ENCODE measurements around the gene ZCCHC14.
"Not testable (repeated sequence)": the region's sequence is repeated elsewhere in the genome, so short reads cannot be mapped to it uniquely, and the experiment has no call there.

Gene ZCCHC14

GRCh38 chr16:87495578-87496446 lies 3.0 kb upstream of the ZCCHC14 start:
- no peak for DNase-seq

GRCh38 chr16:87493608-87494280 lies 920 bp upstream of the ZCCHC14 start:
- DNase-seq: no peak

GRCh38 chr16:87492291-87492630 lies 563 bp downstream of the ZCCHC14 start:
- DNase-seq: no peak

- no peak for DNase-seq
These were observed 1.1 kb downstream of the ZCCHC14 start for GRCh38 chr16:87491522-87492290.

GRCh38 chr16:87490799-87491521 lies 1.9 kb downstream of the ZCCHC14 start:
- peak; percentile 57 for DNase-seq

- DNase-seq: no peak
These were observed 2.6 kb downstream of the ZCCHC14 start for GRCh38 chr16:87490096-87490798.

GRCh38 chr16:87489434-87490045 lies 3.3 kb downstream of the ZCCHC14 start:
- DNase-seq: no peak

- not testable (repeated sequence) for DNase-seq
These were observed 3.9 kb downstream of the ZCCHC14 start for GRCh38 chr16:87488960-87489359.

- no peak for DNase-seq
These were observed 5.4 kb downstream of the ZCCHC14 start for GRCh38 chr16:87487361-87487924.

- DNase-seq: no peak
These were observed 6.0 kb downstream of the ZCCHC14 start for GRCh38 chr16:87486713-87487247.

- no peak for DNase-seq
These were observed 6.5 kb downstream of the ZCCHC14 start for GRCh38 chr16:87486282-87486681.

GRCh38 chr16:87485792-87486191 lies 7.0 kb downstream of the ZCCHC14 start:
- DNase-seq: not testable (repeated sequence)

GRCh38 chr16:87484487-87485331 lies 8.1 kb downstream of the ZCCHC14 start:
- no peak for DNase-seq

- no peak for DNase-seq
These were observed 9.3 kb downstream of the ZCCHC14 start for GRCh38 chr16:87483481-87483880.

- DNase-seq: not testable (repeated sequence)
These were observed 10.2 kb downstream of the ZCCHC14 start for GRCh38 chr16:87482670-87483069.

GRCh38 chr16:87482266-87482665 lies 10.6 kb downstream of the ZCCHC14 start:
- DNase-seq: no peak

GRCh38 chr16:87481711-87482110 lies 11.1 kb downstream of the ZCCHC14 start:
- DNase-seq: not testable (repeated sequence)

GRCh38 chr16:87477209-87477981 lies 15.4 kb downstream of the ZCCHC14 start:
- DNase-seq: not testable (repeated sequence)

GRCh38 chr16:87474566-87474996 lies 18.2 kb downstream of the ZCCHC14 start:
- DNase-seq: no peak
